ENCODE results near the gene DNAJC15.
A peak's percentile ranks its signal among the peaks of the same experiment; 100 is the strongest.

- TF ChIP-seq CTCF (IDR thresholded peaks at IDR 0.05; ENCODE audit: control extremely low read depth in 1 of 3, insufficient read depth in 1 of 3, low read depth in 1 of 3, low read length in 3 of 3) (peak in 1 of 3 experiments; percentile 17; a peak in 1 of 4 replicates), TAF1 (IDR thresholded peaks at IDR 0.05; ENCODE audit: low read depth, low read length) (no peak), GTF2F1 (IDR thresholded peaks at IDR 0.05; ENCODE audit: borderline replicate concordance, low read depth, low read length) (no peak), EP300 (IDR thresholded peaks at IDR 0.05; ENCODE audit: borderline replicate concordance in 1 of 2, low read depth in 2 of 2, low read length in 2 of 2) (no peak), GABPA (IDR thresholded peaks at IDR 0.05; ENCODE audit: borderline replicate concordance, insufficient read depth, low read length) (no peak), CBX5 (IDR thresholded peaks at IDR 0.05; ENCODE audit: low read depth, low read length) (no peak), ATF3 (IDR thresholded peaks at IDR 0.05; ENCODE audit: insufficient read depth, low read depth, low read length) (no peak), POLR2A (IDR thresholded peaks at IDR 0.05; ENCODE audit: control extremely low read depth in 1 of 2, low read depth in 2 of 2, low read length in 2 of 2) (no peak), JUN (IDR thresholded peaks at IDR 0.05; ENCODE audit: low read depth, low read length) (no peak)
Measured at GRCh38 chr13:43159026-43159461, 135.7 kb downstream of the DNAJC15 start.
